ENCODE results near the gene PLEKHA1.

The PLEKHA1 gene

GRCh38 chr10:122347170-122347841, 27.2 kb upstream of the PLEKHA1 start:
- no peak for DNase-seq

GRCh38 chr10:122348512-122348911, 26.0 kb upstream of the PLEKHA1 start:
- no peak for DNase-seq

- no peak for DNase-seq
These were observed 25.6 kb upstream of the PLEKHA1 start for GRCh38 chr10:122348935-122349361.

GRCh38 chr10:122349758-122350369, 24.6 kb upstream of the PLEKHA1 start:
- DNase-seq = no peak

- no peak for DNase-seq
These were observed 23.6 kb upstream of the PLEKHA1 start for GRCh38 chr10:122350893-122351292.

GRCh38 chr10:122352817-122353525, 21.5 kb upstream of the PLEKHA1 start:
- DNase-seq = no peak

- no peak for DNase-seq
These were observed 20.1 kb upstream of the PLEKHA1 start for GRCh38 chr10:122354383-122354782.

- no peak for DNase-seq
These were observed 16.8 kb upstream of the PLEKHA1 start for GRCh38 chr10:122357685-122358084.

- no peak for DNase-seq
These were observed 14.9 kb upstream of the PLEKHA1 start for GRCh38 chr10:122359621-122360020.

- DNase-seq = no peak
These were observed 13.5 kb upstream of the PLEKHA1 start for GRCh38 chr10:122361046-122361445.

GRCh38 chr10:122362031-122362592, 12.4 kb upstream of the PLEKHA1 start:
- no peak for DNase-seq

GRCh38 chr10:122362621-122363020, 11.9 kb upstream of the PLEKHA1 start:
- DNase-seq = no peak

GRCh38 chr10:122363311-122363710, 11.2 kb upstream of the PLEKHA1 start:
- no peak for DNase-seq

GRCh38 chr10:122363722-122364463, 10.6 kb upstream of the PLEKHA1 start:
- no peak for DNase-seq

GRCh38 chr10:122368502-122369254, 5.8 kb upstream of the PLEKHA1 start:
- DNase-seq = no peak

- DNase-seq = no peak
These were observed 1.4 kb upstream of the PLEKHA1 start for GRCh38 chr10:122373108-122373507.

- DNase-seq = no peak
These were observed 787 bp upstream of the PLEKHA1 start for GRCh38 chr10:122373721-122374120.

- peak; percentile 72 for DNase-seq
These were observed 561 bp downstream of the PLEKHA1 start for GRCh38 chr10:122374859-122375678.

- DNase-seq = no peak
These were observed 1.2 kb downstream of the PLEKHA1 start for GRCh38 chr10:122375679-122376160.

GRCh38 chr10:122376364-122376961, 2.0 kb downstream of the PLEKHA1 start:
- no peak for DNase-seq

- DNase-seq = no peak
These were observed 4.5 kb downstream of the PLEKHA1 start for GRCh38 chr10:122379041-122379440.
